HL-60 (cell line): ENCODE measurements around the gene NAA11.

Experiments used
- CTCF ChIP-seq: IDR thresholded peaks from one replicate; pipeline ENCODE4 v1.5.1; 2011; ENCODE audit warnings: low read length, control low read depth, inconsistent platforms; ENCODE audit not compliant: insufficient read depth
- POLR2AphosphoS5 ChIP-seq: IDR thresholded peaks from 2 replicates; pipeline ENCODE4 v1.6.1; 2012; ENCODE audit warnings: low read depth
- TF ChIP-seq, protein P1 (sequence below): IDR thresholded peaks from 2 replicates; pipeline ENCODE4 v1.6.1; 2012; ENCODE audit warnings: low read depth; ENCODE audit not compliant: insufficient replicate concordance

DNA sequence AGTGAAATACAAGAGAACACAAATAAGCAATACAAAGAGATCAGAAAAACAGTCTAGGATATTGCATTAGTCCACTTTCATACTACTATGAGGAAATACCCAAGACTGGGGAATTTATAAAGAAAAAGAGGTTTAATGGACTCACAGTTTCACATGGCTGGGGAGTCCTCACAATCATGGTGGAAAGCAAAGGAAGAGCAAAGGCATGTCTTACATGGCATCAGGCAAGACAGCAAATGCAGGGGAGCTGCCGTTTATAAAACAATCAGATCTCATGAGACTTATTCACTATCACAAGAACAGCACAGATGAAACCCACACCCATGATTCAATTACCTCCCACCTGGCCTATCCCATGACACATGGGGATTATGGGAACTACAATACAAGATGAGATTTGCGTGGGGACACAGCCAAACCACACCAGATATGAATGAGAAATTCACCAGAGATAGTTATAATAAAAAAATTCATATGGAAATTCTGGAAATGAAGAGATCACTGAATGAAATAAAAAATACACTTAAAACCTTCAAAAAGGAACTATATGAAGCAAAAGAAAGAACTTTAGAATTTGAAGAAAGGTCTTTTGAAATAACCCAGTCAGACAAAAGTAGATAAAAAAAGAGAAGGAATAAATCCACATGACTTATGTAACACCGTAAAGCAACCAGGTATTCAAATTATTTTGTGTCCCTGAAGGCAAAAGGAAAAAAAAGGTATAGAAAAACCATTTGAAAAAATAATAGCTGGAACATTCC, 16.2 kb upstream of the NAA11 start:
- TF ChIP-seq POLR2AphosphoS5 (no peak), CTCF (no peak)
- TF ChIP-seq, protein P1, sequence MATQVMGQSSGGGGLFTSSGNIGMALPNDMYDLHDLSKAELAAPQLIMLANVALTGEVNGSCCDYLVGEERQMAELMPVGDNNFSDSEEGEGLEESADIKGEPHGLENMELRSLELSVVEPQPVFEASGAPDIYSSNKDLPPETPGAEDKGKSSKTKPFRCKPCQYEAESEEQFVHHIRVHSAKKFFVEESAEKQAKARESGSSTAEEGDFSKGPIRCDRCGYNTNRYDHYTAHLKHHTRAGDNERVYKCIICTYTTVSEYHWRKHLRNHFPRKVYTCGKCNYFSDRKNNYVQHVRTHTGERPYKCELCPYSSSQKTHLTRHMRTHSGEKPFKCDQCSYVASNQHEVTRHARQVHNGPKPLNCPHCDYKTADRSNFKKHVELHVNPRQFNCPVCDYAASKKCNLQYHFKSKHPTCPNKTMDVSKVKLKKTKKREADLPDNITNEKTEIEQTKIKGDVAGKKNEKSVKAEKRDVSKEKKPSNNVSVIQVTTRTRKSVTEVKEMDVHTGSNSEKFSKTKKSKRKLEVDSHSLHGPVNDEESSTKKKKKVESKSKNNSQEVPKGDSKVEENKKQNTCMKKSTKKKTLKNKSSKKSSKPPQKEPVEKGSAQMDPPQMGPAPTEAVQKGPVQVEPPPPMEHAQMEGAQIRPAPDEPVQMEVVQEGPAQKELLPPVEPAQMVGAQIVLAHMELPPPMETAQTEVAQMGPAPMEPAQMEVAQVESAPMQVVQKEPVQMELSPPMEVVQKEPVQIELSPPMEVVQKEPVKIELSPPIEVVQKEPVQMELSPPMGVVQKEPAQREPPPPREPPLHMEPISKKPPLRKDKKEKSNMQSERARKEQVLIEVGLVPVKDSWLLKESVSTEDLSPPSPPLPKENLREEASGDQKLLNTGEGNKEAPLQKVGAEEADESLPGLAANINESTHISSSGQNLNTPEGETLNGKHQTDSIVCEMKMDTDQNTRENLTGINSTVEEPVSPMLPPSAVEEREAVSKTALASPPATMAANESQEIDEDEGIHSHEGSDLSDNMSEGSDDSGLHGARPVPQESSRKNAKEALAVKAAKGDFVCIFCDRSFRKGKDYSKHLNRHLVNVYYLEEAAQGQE, result no peak
